ENCODE measurements around the gene WNT8B.

GRCh38 chr10:100462709-100463108 lies at the start of gene WNT8B:
- TF ChIP-seq EP300 (IDR thresholded peaks at IDR 0.05) = no peak
- TF ChIP-seq CTCF (IDR thresholded peaks at IDR 0.05) = no peak
- no peak for TF ChIP-seq POLR2A (IDR thresholded peaks at IDR 0.05)
- TF ChIP-seq POLR2AphosphoS5 (IDR thresholded peaks at IDR 0.05) = no peak
